Stimulated activated CD8-positive, alpha-beta memory T cell treated with anti-CD3 and anti-CD28 coated beads, Interleukin-7, amount 100 ng/mL, for 48 hours (primary cell): ENCODE measurements around the gene YDJC.
"Not testable (repeated sequence)": the region's sequence is repeated elsewhere in the genome, so short reads cannot be mapped to it uniquely, and the experiment has no call there.

Experiments
- DNase-seq, 2 donors: peaks; one replicate each; pipeline ENCODE4 v3.0.0-alpha.2; 2020; ENCODE audit warnings: low read depth in 1 of 2; ENCODE audit errors: extremely low read depth in 1 of 2

YDJC gene

GRCh38 chr22:21652010-21652546 is 22.3 kb upstream of the YDJC start:
- DNase-seq = peak; percentile 82 to 85

GRCh38 chr22:21651521-21652009 is 21.7 kb upstream of the YDJC start:
- DNase-seq = no peak

- no peak for DNase-seq
Observed at GRCh38 chr22:21650823-21651520, 21.1 kb upstream of the YDJC start.

GRCh38 chr22:21650280-21650679 is 20.5 kb upstream of the YDJC start:
- DNase-seq = no peak

- DNase-seq = peak in 1 of 2 donors; percentile 62
Observed at GRCh38 chr22:21646608-21647590, 17.1 kb upstream of the YDJC start.

GRCh38 chr22:21645513-21645912 is 15.7 kb upstream of the YDJC start:
- not testable (repeated sequence) for DNase-seq

GRCh38 chr22:21643533-21644357 is 13.9 kb upstream of the YDJC start:
- no peak for DNase-seq

- DNase-seq = peak in 1 of 2 donors; percentile 50
Observed at GRCh38 chr22:21642584-21643448, 13.0 kb upstream of the YDJC start.

- peak; percentile 97 to 98 for DNase-seq
Observed at GRCh38 chr22:21641789-21642583, 12.2 kb upstream of the YDJC start, which contains the start of gene SDF2L1. SDF2L1 (plus strand) TSS chr22:21642302; CDS start chr22:21642337, 35 bp downstream.

- DNase-seq = no peak
Observed at GRCh38 chr22:21641417-21641788, 11.6 kb upstream of the YDJC start.

GRCh38 chr22:21640810-21641209 is 11.0 kb upstream of the YDJC start:
- DNase-seq = no peak

- no peak for DNase-seq
Observed at GRCh38 chr22:21639359-21639758, 9.5 kb upstream of the YDJC start.

- not testable (repeated sequence) for DNase-seq
Observed at GRCh38 chr22:21637450-21637849, 7.6 kb upstream of the YDJC start.

GRCh38 chr22:21636629-21637218 is 6.9 kb upstream of the YDJC start:
- DNase-seq = no peak

GRCh38 chr22:21635771-21636510 is 6.1 kb upstream of the YDJC start:
- no peak for DNase-seq

GRCh38 chr22:21634844-21635243 is 5.0 kb upstream of the YDJC start:
- DNase-seq = no peak

GRCh38 chr22:21634081-21634480 is 4.3 kb upstream of the YDJC start:
- no peak for DNase-seq

- DNase-seq = no peak
Observed at GRCh38 chr22:21633481-21633880, 3.7 kb upstream of the YDJC start.
